HEK293T (cell line): Measurements from ENCODE around the gene DDA1.

ENCODE experiments used
- CTCF ChIA-PET: fragments of 350-600 bp; formaldehyde crosslinking; extraction: SDS; loops from one replicate; lab custom pipeline; 2021; ENCODE audit warnings: antibody characterized with exemption, inconsistent platforms; lab: Yijun Ruan, JAX
- POLR2A ChIA-PET: fragments of 350-600 bp; formaldehyde crosslinking; extraction: SDS; loops from one replicate; lab custom pipeline; 2020; ENCODE audit warnings: antibody characterized with exemption, inconsistent platforms; lab: Yijun Ruan, JAX
- DNase-seq: peaks from one replicate; pipeline ENCODE4 v3.0.0; 2012; ENCODE audit warnings: mixed read lengths; ENCODE audit errors: extremely low spot score
- ARNT ChIP-seq: fragments of 450-650 bp; IDR thresholded peaks from 2 replicates; pipeline ENCODE4 v1.6.1; 2017; ENCODE audit warnings: mild to moderate bottlenecking
- BHLHE40 ChIP-seq: fragments of 450-650 bp; IDR thresholded peaks from 2 replicates; pipeline ENCODE4 v1.6.1; 2016; ENCODE audit warnings: mild to moderate bottlenecking, moderate library complexity, borderline replicate concordance
- CTBP1 ChIP-seq: fragments of 450-650 bp; IDR thresholded peaks from 2 replicates; pipeline ENCODE4 v1.6.1; 2016; ENCODE audit warnings: borderline replicate concordance
- ELF4 ChIP-seq: fragments of 450-650 bp; IDR thresholded peaks from 2 replicates; pipeline ENCODE4 v1.6.1; 2017; ENCODE audit warnings: antibody characterized with exemption
- FOXA1 ChIP-seq: fragments of 450-650 bp; IDR thresholded peaks from 2 replicates; pipeline ENCODE4 v1.6.1; 2016; ENCODE audit warnings: mild to moderate bottlenecking
- FOXK2 ChIP-seq: fragments of 450-650 bp; IDR thresholded peaks from 2 replicates; pipeline ENCODE4 v1.6.1; 2016; ENCODE audit warnings: mild to moderate bottlenecking
- FOXM1 ChIP-seq: fragments of 450-650 bp; IDR thresholded peaks from 2 replicates; pipeline ENCODE4 v1.6.1; 2017; ENCODE audit warnings: mild to moderate bottlenecking, borderline replicate concordance
- HDGF ChIP-seq: fragments of 450-650 bp; IDR thresholded peaks from 2 replicates; pipeline ENCODE4 v1.6.1; 2017; ENCODE audit warnings: antibody characterized with exemption, borderline replicate concordance
- L3MBTL2 ChIP-seq: fragments of 450-650 bp; conservative IDR thresholded peaks from 2 replicates; pipeline ENCODE4 v1.6.1; 2016; ENCODE audit warnings: mild to moderate bottlenecking
- LEF1 ChIP-seq: fragments of 450-650 bp; IDR thresholded peaks from 2 replicates; pipeline ENCODE4 v1.6.1; 2017; ENCODE audit warnings: mild to moderate bottlenecking, borderline replicate concordance
- NFRKB ChIP-seq: fragments of 450-650 bp; IDR thresholded peaks from 2 replicates; pipeline ENCODE4 v1.6.1; 2016; ENCODE audit warnings: mild to moderate bottlenecking, moderate library complexity
- SP1 ChIP-seq: fragments of 450-650 bp; IDR thresholded peaks from 2 replicates; pipeline ENCODE4 v1.6.1; 2017
- SUZ12 ChIP-seq: fragments of 450-650 bp; IDR thresholded peaks from 2 replicates; pipeline ENCODE4 v1.6.1; 2016; ENCODE audit warnings: mild to moderate bottlenecking
- TARDBP ChIP-seq: fragments of 450-650 bp; IDR thresholded peaks from 2 replicates; pipeline ENCODE4 v1.6.1; 2016
- ZNF384 ChIP-seq: fragments of 450-650 bp; IDR thresholded peaks from 2 replicates; pipeline ENCODE4 v1.6.1; 2016
- TF ChIP-seq, protein P1 (sequence below): fragments of 450-650 bp; IDR thresholded peaks from 2 replicates; pipeline ENCODE4 v1.6.1; 2016

The DDA1 gene

DNA sequence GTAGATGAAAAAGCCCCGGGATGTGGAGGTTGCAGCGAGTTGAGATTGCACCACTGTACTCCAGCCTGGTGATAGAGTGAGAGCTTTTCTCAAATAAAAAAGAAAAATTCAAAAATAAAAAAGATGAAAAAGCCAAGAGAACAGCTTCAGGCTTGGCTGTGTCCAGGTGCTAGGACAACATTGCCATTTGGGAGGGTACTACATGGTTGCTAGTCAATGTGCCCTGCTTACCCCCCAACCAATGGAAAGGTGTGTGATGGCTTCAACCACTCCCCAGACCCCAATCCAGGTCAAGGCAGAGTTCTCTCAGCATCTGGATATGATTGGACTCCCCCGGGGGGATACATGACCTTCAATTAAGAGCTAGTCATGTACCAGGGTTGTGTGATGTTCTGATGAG, 29.9 kb upstream of the DDA1 start:
- TF ChIP-seq ZNF384, result no peak
- no peak for TF ChIP-seq SUZ12
- no peak for TF ChIP-seq L3MBTL2
- TF ChIP-seq ARNT, result no peak
- TF ChIP-seq SP1, result no peak
- TF ChIP-seq BHLHE40, result no peak
- no peak for TF ChIP-seq LEF1
- no peak for TF ChIP-seq FOXM1
- TF ChIP-seq FOXK2, result no peak
- no peak for TF ChIP-seq CTBP1
- POLR2A ChIA-PET, result interaction anchor here (1.0 to 1.8 kb wide), 3 partner anchors 14 to 64 kb away, joined by 3 to 6 read pairs (median 4); partner anchors contain the start of gene USE1
- CTCF ChIA-PET, result interaction anchor here (1.2 to 1.4 kb wide), 2 partner anchors 26 to 74 kb away, joined by 3 read pairs; partner anchors contain the start of gene MRPL34
- no peak for DNase-seq

DNA sequence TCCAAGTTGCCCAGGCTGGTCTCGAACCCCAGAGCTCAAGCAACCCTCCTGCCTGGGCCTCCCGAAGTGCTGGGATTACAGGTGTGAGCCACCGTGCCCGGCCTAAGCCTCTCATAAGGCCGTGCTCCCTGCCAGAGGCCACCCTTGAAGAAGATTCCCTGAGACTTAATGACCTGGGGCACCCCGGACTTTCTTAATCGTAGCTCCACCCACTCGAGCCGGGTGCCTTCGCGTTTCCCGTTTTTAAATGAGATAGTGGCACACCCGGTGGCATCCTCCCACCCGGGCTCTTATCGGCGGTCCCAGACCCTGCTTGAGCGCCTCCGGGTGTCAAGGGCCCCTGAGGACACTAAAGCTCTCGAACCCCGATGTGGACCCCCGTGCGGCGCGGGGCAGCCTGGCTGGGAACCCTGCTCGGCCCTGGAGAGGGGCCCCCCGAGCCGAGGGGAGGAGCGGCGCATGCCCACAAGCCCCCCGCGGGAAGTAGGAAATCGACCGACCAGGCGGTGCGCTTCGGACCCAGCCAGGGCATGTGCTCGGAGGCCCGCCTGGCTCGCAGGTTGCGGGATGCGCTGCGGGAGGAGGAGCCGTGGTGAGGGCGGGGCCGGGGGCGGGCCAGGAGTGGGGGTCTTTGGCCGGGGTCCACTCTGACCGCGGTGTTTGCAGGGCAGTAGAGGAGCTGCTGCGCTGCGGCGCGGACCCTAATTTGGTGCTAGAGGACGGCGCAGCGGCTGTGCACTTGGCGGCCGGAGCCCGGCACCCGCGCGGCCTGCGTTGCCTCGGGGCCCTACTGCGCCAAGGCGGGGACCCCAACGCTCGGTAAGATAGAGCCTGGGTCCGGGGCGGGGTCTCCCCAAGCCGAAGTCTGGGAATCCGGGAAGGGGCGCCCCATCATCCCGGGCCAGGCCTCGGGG, 27.7 kb upstream of the DDA1 start, which contains the start of gene ANKLE1:
ANKLE1 (plus strand) TSS at position 511 of the 914 bp plus-strand sequence; CDS start at position 531, 20 bp downstream.
- no peak for DNase-seq
- ChIA-PET POLR2A (interaction anchor here (0.6 to 1.2 kb wide), 3 partner anchors 9 to 15 kb away, joined by 3 to 6 read pairs (median 4); partner anchors contain the start of gene BABAM1), CTCF (interaction anchor here (0.9 to 1.0 kb wide), 2 partner anchors 21 to 76 kb away, joined by 3 to 4 read pairs; no protein-coding TSS in a partner anchor)
- TF ChIP-seq ELF4 (no peak), NFRKB (no peak), ZNF384 (no peak), ARNT (no peak), FOXA1 (no peak), LEF1 (no peak), FOXM1 (no peak), TARDBP (no peak), FOXK2 (no peak), SUZ12 (no peak), CTBP1 (no peak), L3MBTL2 (no peak), BHLHE40 (no peak)
- TF ChIP-seq, protein P1, sequence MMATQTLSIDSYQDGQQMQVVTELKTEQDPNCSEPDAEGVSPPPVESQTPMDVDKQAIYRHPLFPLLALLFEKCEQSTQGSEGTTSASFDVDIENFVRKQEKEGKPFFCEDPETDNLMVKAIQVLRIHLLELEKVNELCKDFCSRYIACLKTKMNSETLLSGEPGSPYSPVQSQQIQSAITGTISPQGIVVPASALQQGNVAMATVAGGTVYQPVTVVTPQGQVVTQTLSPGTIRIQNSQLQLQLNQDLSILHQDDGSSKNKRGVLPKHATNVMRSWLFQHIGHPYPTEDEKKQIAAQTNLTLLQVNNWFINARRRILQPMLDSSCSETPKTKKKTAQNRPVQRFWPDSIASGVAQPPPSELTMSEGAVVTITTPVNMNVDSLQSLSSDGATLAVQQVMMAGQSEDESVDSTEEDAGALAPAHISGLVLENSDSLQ, result no peak

DNA sequence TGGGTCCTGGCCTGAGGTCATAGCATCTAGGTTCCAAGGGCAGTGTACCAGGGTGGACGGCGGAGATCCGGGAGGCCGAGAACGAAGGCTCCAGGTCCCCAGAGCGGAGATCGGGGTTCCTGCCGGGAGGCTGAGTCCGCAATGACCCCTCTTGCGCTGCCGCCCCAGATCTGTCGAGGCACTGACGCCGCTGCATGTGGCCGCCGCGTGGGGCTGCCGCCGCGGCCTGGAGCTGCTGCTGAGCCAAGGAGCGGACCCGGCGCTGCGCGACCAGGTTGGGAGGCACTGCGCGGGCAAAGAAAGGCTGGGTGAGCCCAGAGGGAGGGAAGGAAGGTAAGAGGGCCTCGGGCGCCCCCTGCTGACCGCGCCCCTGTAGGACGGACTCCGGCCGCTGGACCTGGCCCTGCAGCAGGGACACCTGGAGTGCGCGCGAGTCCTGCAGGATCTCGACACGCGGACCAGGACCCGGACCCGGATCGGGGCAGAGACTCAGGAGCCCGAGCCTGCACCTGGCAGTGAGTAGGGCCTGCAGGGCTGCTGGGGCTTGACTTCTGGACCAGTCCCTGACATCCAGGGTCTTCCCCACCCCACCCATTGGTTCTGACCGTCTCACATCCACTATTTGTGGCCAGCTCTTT, 26.8 kb upstream of the DDA1 start:
- TF ChIP-seq FOXM1 (no peak), L3MBTL2 (peak; percentile 75)
- POLR2A ChIA-PET, result no interaction called here
- peak; percentile 87 for DNase-seq
- CTCF ChIA-PET, result interaction anchor here (0.6 to 1.0 kb wide), 3 partner anchors 22 to 261 kb away, joined by 3 to 4 read pairs (median 3); no protein-coding TSS in a partner anchor

DNA sequence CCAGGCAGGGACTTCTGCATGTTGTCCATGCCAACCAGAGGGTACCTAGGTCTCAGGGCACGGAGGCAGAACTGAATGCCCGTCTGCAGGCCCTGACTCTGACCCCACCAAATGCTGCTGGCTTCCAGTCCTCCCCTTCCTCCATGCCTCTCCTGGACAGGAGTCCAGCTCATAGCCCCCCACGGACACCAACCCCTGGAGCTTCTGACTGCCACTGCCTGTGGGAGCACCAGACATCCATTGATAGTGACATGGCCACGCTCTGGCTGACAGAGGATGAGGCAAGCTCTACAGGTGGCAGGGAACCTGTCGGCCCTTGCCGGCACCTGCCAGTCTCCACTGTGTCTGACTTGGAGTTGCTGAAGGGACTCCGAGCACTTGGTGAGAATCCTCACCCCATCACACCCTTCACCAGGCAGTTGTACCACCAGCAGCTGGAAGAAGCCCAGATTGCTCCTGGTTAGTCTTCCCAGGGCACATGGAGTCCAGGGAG, 25.8 kb upstream of the DDA1 start:
- no peak for TF ChIP-seq FOXM1
- TF ChIP-seq, protein P1, result no peak
- TF ChIP-seq SP1, result no peak
- POLR2A ChIA-PET, result no interaction called here
- no peak for DNase-seq
- CTCF ChIA-PET, result interaction anchor here (0.7 to 1.1 kb wide), 2 partner anchors 17 to 49 kb away, joined by 3 to 5 read pairs; partner anchors contain the start of gene BABAM1

DNA sequence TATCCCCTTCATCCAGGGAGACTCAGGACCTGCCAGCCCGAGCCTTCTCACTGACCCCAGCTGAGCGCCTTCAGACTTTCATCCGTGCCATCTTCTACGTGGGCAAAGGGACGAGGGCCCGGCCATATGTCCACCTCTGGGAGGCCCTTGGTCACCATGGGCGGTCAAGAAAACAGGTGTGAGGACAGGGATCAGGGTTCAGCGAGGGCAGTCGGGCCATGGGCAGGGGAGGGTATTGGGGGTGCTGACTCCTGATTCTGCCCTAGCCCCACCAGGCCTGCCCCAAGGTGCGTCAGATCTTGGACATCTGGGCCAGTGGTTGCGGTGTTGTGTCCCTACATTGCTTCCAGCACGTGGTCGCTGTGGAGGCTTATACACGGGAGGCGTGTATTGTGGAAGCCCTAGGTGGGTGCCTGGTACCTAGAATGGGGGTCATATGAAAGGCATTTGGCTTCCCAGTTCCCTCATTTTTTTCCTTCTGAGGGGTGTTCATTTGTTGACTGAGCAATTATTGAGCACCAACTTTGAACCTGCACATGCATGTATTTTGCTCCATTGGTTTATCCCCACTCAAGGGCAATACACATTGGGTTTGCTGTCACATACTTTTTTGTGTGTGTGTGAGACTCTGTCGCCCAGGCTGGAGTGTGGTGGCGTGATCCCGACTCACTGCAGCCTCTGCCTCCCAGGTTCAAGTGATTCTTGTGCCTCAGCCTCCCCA, 23.8 kb upstream of the DDA1 start:
- TF ChIP-seq BHLHE40 (no peak), L3MBTL2 (no peak), LEF1 (no peak), NFRKB (no peak), HDGF (no peak), ZNF384 (no peak), ELF4 (no peak), SP1 (no peak), SUZ12 (no peak), TARDBP (no peak), CTBP1 (no peak), FOXM1 (no peak), ARNT (no peak)
- TF ChIP-seq, protein P1, result no peak
- CTCF ChIA-PET, result no interaction called here
- POLR2A ChIA-PET, result interaction anchor here (1.4 kb wide), 1 partner anchor 19 kb away, joined by 3 read pairs; the partner anchor contains the start of gene BABAM1
- DNase-seq, result no peak
